Stimulated activated CD4-positive, alpha-beta T cell treated with anti-CD3 and anti-CD28 coated beads, Interleukin-4, amount 100 ng/mL, for 1 hour (primary cell): Measurements from ENCODE around the gene MORC2.

Source experiments
- DNase-seq: peaks from one replicate; pipeline ENCODE4 v3.0.0-alpha.2; 2020

Gene MORC2

GRCh38 chr22:30948930-30949342 is 19.6 kb downstream of the MORC2 start:
- DNase-seq = no peak

- DNase-seq = no peak
These were observed 20.6 kb downstream of the MORC2 start for GRCh38 chr22:30947816-30948454.

- DNase-seq = no peak
These were observed 21.3 kb downstream of the MORC2 start for GRCh38 chr22:30947173-30947815.

GRCh38 chr22:30946354-30946753 is 22.2 kb downstream of the MORC2 start:
- no peak for DNase-seq

GRCh38 chr22:30945653-30946052 is 22.9 kb downstream of the MORC2 start:
- DNase-seq = no peak

- DNase-seq = no peak
These were observed 23.6 kb downstream of the MORC2 start for GRCh38 chr22:30944986-30945385.

GRCh38 chr22:30943368-30943767 is 25.2 kb downstream of the MORC2 start:
- peak; percentile 21 for DNase-seq

- no peak for DNase-seq
These were observed 27.2 kb downstream of the MORC2 start for GRCh38 chr22:30941363-30941740.

- DNase-seq = peak; percentile 42
These were observed 27.8 kb downstream of the MORC2 start for GRCh38 chr22:30940685-30941362.

GRCh38 chr22:30934053-30934452 is 34.5 kb downstream of the MORC2 start:
- DNase-seq = no peak

- no peak for DNase-seq
These were observed 35.1 kb downstream of the MORC2 start for GRCh38 chr22:30933457-30933856.

GRCh38 chr22:30932661-30933060 is 35.9 kb downstream of the MORC2 start:
- no peak for DNase-seq

GRCh38 chr22:30931541-30932300 is 36.9 kb downstream of the MORC2 start:
- no peak for DNase-seq

GRCh38 chr22:30930228-30930627 is 38.3 kb downstream of the MORC2 start:
- no peak for DNase-seq

GRCh38 chr22:30928401-30928800 is 40.2 kb downstream of the MORC2 start:
- no peak for DNase-seq

GRCh38 chr22:30927806-30928205 is 40.8 kb downstream of the MORC2 start:
- DNase-seq = no peak

- no peak for DNase-seq
These were observed 41.9 kb downstream of the MORC2 start for GRCh38 chr22:30926706-30927105.

- no peak for DNase-seq
These were observed 42.9 kb downstream of the MORC2 start for GRCh38 chr22:30925667-30926066.

- DNase-seq = no peak
These were observed 45.2 kb downstream of the MORC2 start for GRCh38 chr22:30923168-30923900.

- peak; percentile 84 for DNase-seq
These were observed 46.4 kb downstream of the MORC2 start for GRCh38 chr22:30922151-30922611.

GRCh38 chr22:30921108-30921507 is 47.5 kb downstream of the MORC2 start:
- no peak for DNase-seq

- DNase-seq = peak; percentile 90
These were observed 48.2 kb downstream of the MORC2 start for GRCh38 chr22:30920407-30920806.

GRCh38 chr22:30919973-30920372 is 48.6 kb downstream of the MORC2 start:
- DNase-seq = no peak
